Activated T-cell treated with anti-CD3 and anti-CD28 coated beads, Interleukin-2, amount 50 U/mL, for 72 hours (primary cell): ENCODE results near the gene C1orf141. TPM values are rescaled to one million over a fixed set of nuclear protein-coding genes. Genes with fewer than 3 reads are reported as not detected.
"Not testable (repeated sequence)": the region's sequence is repeated elsewhere in the genome, so short reads cannot be mapped to it uniquely, and the experiment has no call there.

ENCODE experiments used
- ATAC-seq, 2 donors: fragments of 150-1000 bp; cut with Tn5 transposase; replicated peaks in 1 of 2; 2 replicates each; pipeline ENCODE4 v1.10.0; 2021; ENCODE audit warnings: moderate library complexity in 2 of 2, mild to moderate bottlenecking in 1 of 2
- DNase-seq, 2 donors: peaks; one replicate each; pipeline ENCODE4 v3.0.0; 2021 to 2022; ENCODE audit warnings: mixed read lengths in 1 of 2
- H3K27ac Mint-ChIP-seq: one replicate; pipeline ENCODE4 v1.8.0; 2022; ENCODE audit warnings: mild to moderate bottlenecking, moderate library complexity, mixed read lengths
- H3K27me3 Mint-ChIP-seq: one replicate; pipeline ENCODE4 v1.8.0; 2022; ENCODE audit warnings: low read depth, mixed read lengths
- H3K36me3 Mint-ChIP-seq, 2 donors: one replicate each; pipeline ENCODE4 v1.8.0; 2022; ENCODE audit warnings: mixed read lengths in 2 of 2, mild to moderate bottlenecking in 1 of 2; ENCODE audit not compliant: insufficient read depth in 2 of 2
- H3K4me1 Mint-ChIP-seq: one replicate; pipeline ENCODE4 v1.8.0; 2022; ENCODE audit warnings: low read depth, mixed read lengths
- H3K4me3 Mint-ChIP-seq, 2 donors: one replicate each; pipeline ENCODE4 v1.8.0; 2022; ENCODE audit warnings: mild to moderate bottlenecking in 2 of 2, mixed read lengths in 2 of 2, moderate library complexity in 2 of 2
- H3K9me3 Mint-ChIP-seq, 2 donors: one replicate each; pipeline ENCODE4 v1.8.0; 2022; ENCODE audit warnings: mixed read lengths in 2 of 2
- total RNA-seq, 2 donors: library from RNA; stranded (reverse); gene quantifications; one replicate each; pipeline ENCODE4 v1.2.3, GENCODE V29; 2022

Gene C1orf141
- total RNA-seq, 2 donors from 2014 or later = 0.17 to 0.25 TPM

GRCh38 chr1:67159233-67159632, 24.5 kb upstream of the C1orf141 start:
- Mint-ChIP-seq H3K27ac (peak overlapping the region; percentile 14), H3K4me3 (peak overlapping the region; percentile 21 to 26)
- DNase-seq = peak; percentile 48 to 59

GRCh38 chr1:67158401-67158800, 23.6 kb upstream of the C1orf141 start:
- Mint-ChIP-seq H3K27ac (no peak overlapping the region), H3K27me3 (peaks cover 3% of the 10 kb centered on the region), H3K4me1 (peaks cover 45% of the 10 kb centered on the region), H3K9me3 (peaks cover 0 to 1% of the 10 kb centered on the region in 2 donors), H3K36me3 (peaks cover 3 to 6% of the 10 kb centered on the region in 2 donors), H3K4me3 (peak overlapping the region in 1 of 2 donors; percentile 35)
- DNase-seq = no peak
- no peak for ATAC-seq

More at GRCh38 chr1:67159233-67159632, 24.5 kb upstream of the C1orf141 start:
- ATAC-seq = peak; percentile 73 to 77
- H3K4me1 Mint-ChIP-seq = peaks cover 48% of the 10 kb centered on the region
- no peaks in the 10 kb centered on the region for H3K27me3 Mint-ChIP-seq
- peaks cover 0 to 1% of the 10 kb centered on the region in 2 donors for H3K9me3 Mint-ChIP-seq
- peaks cover 3 to 6% of the 10 kb centered on the region in 2 donors for H3K36me3 Mint-ChIP-seq

- peaks cover 0 to 1% of the 10 kb centered on the region in 2 donors for H3K9me3 Mint-ChIP-seq
- DNase-seq (no peak), ATAC-seq (no peak)
- H3K4me1 Mint-ChIP-seq = peaks cover 38% of the 10 kb centered on the region
- H3K4me3 Mint-ChIP-seq = no peak overlapping the region
- peaks cover 19% of the 10 kb centered on the region for H3K27me3 Mint-ChIP-seq
- H3K27ac Mint-ChIP-seq = no peak overlapping the region
- peaks cover 3 to 6% of the 10 kb centered on the region in 2 donors for H3K36me3 Mint-ChIP-seq
Observed at GRCh38 chr1:67150931-67151330, 16.2 kb upstream of the C1orf141 start.

- ATAC-seq (peak; percentile 78 to 86), DNase-seq (peak; percentile 56 to 63)
- no peaks in the 10 kb centered on the region for H3K36me3 Mint-ChIP-seq
- H3K27me3 Mint-ChIP-seq = peaks cover 19% of the 10 kb centered on the region
- no peak overlapping the region for H3K27ac Mint-ChIP-seq
- no peak overlapping the region for H3K4me3 Mint-ChIP-seq
- peaks cover 48% of the 10 kb centered on the region for H3K4me1 Mint-ChIP-seq
- no peaks in the 10 kb centered on the region for H3K9me3 Mint-ChIP-seq
Observed at GRCh38 chr1:67149179-67149770, 14.5 kb upstream of the C1orf141 start.

GRCh38 chr1:67148516-67149178, 13.9 kb upstream of the C1orf141 start:
- peaks cover 19% of the 10 kb centered on the region for H3K27me3 Mint-ChIP-seq
- H3K4me1 Mint-ChIP-seq = peaks cover 49% of the 10 kb centered on the region
- no peak overlapping the region for H3K27ac Mint-ChIP-seq
- no peak overlapping the region for H3K4me3 Mint-ChIP-seq
- peak; percentile 53 to 56 for ATAC-seq
- no peaks in the 10 kb centered on the region for H3K9me3 Mint-ChIP-seq
- H3K36me3 Mint-ChIP-seq = no peaks in the 10 kb centered on the region
- no peak for DNase-seq

GRCh38 chr1:67147973-67148372, 13.2 kb upstream of the C1orf141 start:
- not testable (repeated sequence) for H3K4me3 Mint-ChIP-seq, ATAC-seq, H3K9me3 Mint-ChIP-seq, H3K27ac Mint-ChIP-seq, DNase-seq, H3K36me3 Mint-ChIP-seq
- H3K4me1 Mint-ChIP-seq = peaks cover 56% of the 10 kb centered on the region
- H3K27me3 Mint-ChIP-seq = peaks cover 12% of the 10 kb centered on the region

GRCh38 chr1:67146539-67146938, 11.8 kb upstream of the C1orf141 start:
- Mint-ChIP-seq H3K27me3 (no peaks in the 10 kb centered on the region), H3K9me3 (no peaks in the 10 kb centered on the region), H3K4me1 (peaks cover 61% of the 10 kb centered on the region), H3K36me3 (no peaks in the 10 kb centered on the region), H3K27ac (no peak overlapping the region), H3K4me3 (no peak overlapping the region)
- no peak for ATAC-seq
- no peak for DNase-seq

GRCh38 chr1:67146101-67146500, 11.3 kb upstream of the C1orf141 start:
- no peaks in the 10 kb centered on the region for H3K27me3 Mint-ChIP-seq
- H3K4me1 Mint-ChIP-seq = peaks cover 58% of the 10 kb centered on the region
- H3K27ac Mint-ChIP-seq = no peak overlapping the region
- DNase-seq = no peak
- no peaks in the 10 kb centered on the region for H3K36me3 Mint-ChIP-seq
- peak; percentile 37 to 38 for ATAC-seq
- no peaks in the 10 kb centered on the region for H3K9me3 Mint-ChIP-seq
- no peak overlapping the region for H3K4me3 Mint-ChIP-seq

GRCh38 chr1:67144696-67145095, 9.9 kb upstream of the C1orf141 start:
- Mint-ChIP-seq H3K4me1 (peaks cover 55% of the 10 kb centered on the region), H3K4me3 (peak overlapping the region; percentile 40 to 57), H3K36me3 (no peaks in the 10 kb centered on the region), H3K27ac (peak overlapping the region; percentile 18), H3K27me3 (no peaks in the 10 kb centered on the region), H3K9me3 (no peaks in the 10 kb centered on the region)
- peak; percentile 13 to 34 for DNase-seq
- no peak for ATAC-seq

- no peak for ATAC-seq
- no peak for DNase-seq
- Mint-ChIP-seq H3K4me1 (peaks cover 48% of the 10 kb centered on the region), H3K27ac (no peak overlapping the region), H3K36me3 (no peaks in the 10 kb centered on the region), H3K27me3 (no peaks in the 10 kb centered on the region), H3K9me3 (no peaks in the 10 kb centered on the region), H3K4me3 (no peak overlapping the region)
Observed at GRCh38 chr1:67143966-67144365, 9.2 kb upstream of the C1orf141 start.

GRCh38 chr1:67142931-67143330, 8.2 kb upstream of the C1orf141 start:
- H3K27ac Mint-ChIP-seq = peak overlapping the region; percentile 41
- H3K36me3 Mint-ChIP-seq = no peaks in the 10 kb centered on the region
- H3K4me3 Mint-ChIP-seq = peak overlapping the region; percentile 27 to 71
- peaks cover 44% of the 10 kb centered on the region for H3K4me1 Mint-ChIP-seq
- H3K9me3 Mint-ChIP-seq = no peaks in the 10 kb centered on the region
- H3K27me3 Mint-ChIP-seq = no peaks in the 10 kb centered on the region
- DNase-seq = no peak
- ATAC-seq = peak; percentile 58 to 68

- not testable (repeated sequence) for H3K9me3 Mint-ChIP-seq, H3K4me3 Mint-ChIP-seq, H3K27ac Mint-ChIP-seq, H3K27me3 Mint-ChIP-seq, ATAC-seq, DNase-seq, H3K36me3 Mint-ChIP-seq
- peaks cover 43% of the 10 kb centered on the region for H3K4me1 Mint-ChIP-seq
Observed at GRCh38 chr1:67141832-67142231, 7.1 kb upstream of the C1orf141 start.

- Mint-ChIP-seq H3K4me3 (no peak overlapping the region), H3K9me3 (no peaks in the 10 kb centered on the region), H3K4me1 (peaks cover 35% of the 10 kb centered on the region), H3K36me3 (no peaks in the 10 kb centered on the region), H3K27me3 (no peaks in the 10 kb centered on the region), H3K27ac (no peak overlapping the region)
- ATAC-seq (no peak), DNase-seq (no peak)
Observed at GRCh38 chr1:67140460-67140859, 5.7 kb upstream of the C1orf141 start.
